Measurements from ENCODE around the gene PPP6R3. TPM values are rescaled to one million over a fixed set of nuclear protein-coding genes. Genes with fewer than 3 reads are reported as not detected.
A peak's percentile ranks its signal among the peaks of the same experiment; 100 is the strongest.

The PPP6R3 gene
- total and polyA plus RNA-seq, 5 donors from 2014 or later, result 46.7 to 172 (median 51.6) TPM

DNA sequence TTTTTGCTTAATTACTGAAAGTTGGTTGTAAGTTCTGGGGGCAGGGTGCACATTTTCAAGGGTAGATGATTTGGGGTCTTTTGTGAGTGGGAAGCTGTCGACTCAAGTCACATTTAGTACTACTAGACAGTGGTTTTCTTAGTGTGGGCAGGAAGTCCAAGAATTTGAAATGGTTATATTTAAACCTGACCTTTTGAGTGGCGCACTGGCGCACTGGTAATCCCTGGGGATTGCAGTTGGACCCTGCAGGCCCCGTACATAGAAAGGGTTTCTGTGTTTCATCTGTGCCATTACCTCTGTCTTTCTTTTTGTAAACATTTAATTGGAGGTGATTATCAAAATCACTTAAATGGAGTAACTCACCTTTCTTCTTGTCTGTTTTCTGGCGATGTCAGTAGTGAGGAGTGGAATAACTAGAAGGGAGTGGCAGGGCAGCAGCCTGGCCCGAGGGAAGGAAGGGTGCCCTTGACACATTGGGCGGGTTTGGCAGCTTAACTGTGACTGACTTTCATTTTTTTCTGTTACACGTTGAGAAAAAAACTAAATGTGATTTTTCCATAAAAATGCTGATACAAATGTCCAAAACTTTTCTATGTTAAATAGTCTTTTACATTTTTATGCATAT, 122.0 kb downstream of the PPP6R3 start:
- Histone ChIP-seq H3K9me3 (ENCODE audit: control insufficient read depth in 2 of 2, low read length in 2 of 2) (no peaks in the 10 kb centered on the region), H3K27ac (ENCODE audit: insufficient read depth, low read length, poor library complexity, severe bottlenecking) (no peak overlapping the region), H3K36me3 (ENCODE audit: control insufficient read depth, insufficient read depth, low read length) (peaks cover 86% of the 10 kb centered on the region), H3K4me1 (ENCODE audit: control insufficient read depth, insufficient read depth, low read length, poor library complexity, severe bottlenecking) (no peaks in the 10 kb centered on the region), H3K4me3 (ENCODE audit: low read depth, low read length) (no peak overlapping the region), H3K27me3 (ENCODE audit: control insufficient read depth, insufficient read depth, low read length) (no peaks in the 10 kb centered on the region)
- Mint-ChIP-seq H3K4me1 (peaks cover 0 to 26% (median 1%) of the 10 kb centered on the region in 4 donors), H3K9me3 (peaks cover 0 to 1% (median 0%) of the 10 kb centered on the region in 7 donors), H3K27me3 (no peaks in the 10 kb centered on the region), H3K4me3 (no peak overlapping the region), H3K27ac (no peak overlapping the region), H3K36me3 (peaks cover 49% of the 10 kb centered on the region)
- no peak for ATAC-seq (ENCODE audit: low read depth in 2 of 2)
- DNase-seq, result no peak

DNA sequence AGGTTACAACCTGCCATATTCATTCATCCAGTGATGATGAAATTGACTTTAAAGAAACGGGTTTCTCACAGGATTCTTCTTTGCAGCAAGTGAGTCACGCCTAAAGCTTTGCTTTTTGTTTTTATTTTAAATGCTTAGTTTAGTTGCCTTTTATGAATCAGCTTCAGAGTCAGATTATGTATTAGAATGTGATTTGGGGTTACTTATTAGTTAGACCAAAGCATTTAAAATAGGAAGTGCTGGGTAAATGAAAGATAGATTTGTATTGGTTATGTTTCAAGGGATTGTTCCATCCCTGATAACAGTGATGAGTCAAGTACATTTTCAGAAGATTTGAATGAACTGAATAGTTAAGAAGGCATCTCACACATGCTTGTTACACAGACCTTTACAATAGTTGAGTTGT, 122.5 kb downstream of the PPP6R3 start:
- no peaks in the 10 kb centered on the region for H3K27me3 Mint-ChIP-seq
- H3K4me1 Mint-ChIP-seq, result peaks cover 0 to 26% (median 1%) of the 10 kb centered on the region in 4 donors
- peak overlapping the region in 2 of 3 donors; percentile 42 to 64 for H3K27ac Mint-ChIP-seq
- H3K27ac ChIP-seq (ENCODE audit: insufficient read depth, low read length, poor library complexity, severe bottlenecking), result no peak overlapping the region
- H3K4me1 ChIP-seq (ENCODE audit: control insufficient read depth, insufficient read depth, low read length, poor library complexity, severe bottlenecking), result no peaks in the 10 kb centered on the region
- no peak overlapping the region for H3K4me3 ChIP-seq (ENCODE audit: low read depth, low read length)
- DNase-seq (no peak), ATAC-seq (ENCODE audit: low read depth in 2 of 2) (no peak)
- no peak overlapping the region for H3K4me3 Mint-ChIP-seq
- no peaks in the 10 kb centered on the region for H3K9me3 ChIP-seq (ENCODE audit: control insufficient read depth in 2 of 2, low read length in 2 of 2)
- H3K9me3 Mint-ChIP-seq, result peaks cover 0 to 1% (median 0%) of the 10 kb centered on the region in 7 donors
- peaks cover 86% of the 10 kb centered on the region for H3K36me3 ChIP-seq (ENCODE audit: control insufficient read depth, insufficient read depth, low read length)
- H3K36me3 Mint-ChIP-seq, result peaks cover 45% of the 10 kb centered on the region
- no peaks in the 10 kb centered on the region for H3K27me3 ChIP-seq (ENCODE audit: control insufficient read depth, insufficient read depth, low read length)

DNA sequence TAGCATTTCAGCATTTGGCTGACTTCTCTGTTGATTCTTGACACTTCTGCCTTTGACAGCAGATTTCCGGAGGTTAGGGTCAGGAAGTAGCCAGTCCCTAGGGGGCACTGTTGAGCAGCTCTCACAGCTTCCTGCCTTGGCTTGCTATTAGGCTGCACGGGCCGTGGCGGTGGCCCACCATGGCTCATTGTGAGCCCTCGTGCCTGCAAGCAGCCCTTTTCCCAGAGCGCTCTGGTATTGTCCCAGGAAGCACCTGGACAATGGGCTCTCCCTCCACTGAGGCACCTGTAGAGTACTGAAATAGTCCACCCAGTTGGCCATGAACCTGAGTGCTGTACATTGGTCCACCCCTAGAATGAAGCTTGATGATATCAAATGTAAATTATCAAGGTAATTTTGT, 123.5 kb downstream of the PPP6R3 start:
- ATAC-seq (ENCODE audit: low read depth in 2 of 2) (peak in 1 of 2 donors; percentile 34), DNase-seq (peak; percentile 11 to 65 (median 37))
- Mint-ChIP-seq H3K27ac (no peak overlapping the region), H3K4me1 (peaks cover 0 to 24% (median 2%) of the 10 kb centered on the region in 4 donors), H3K27me3 (no peaks in the 10 kb centered on the region), H3K36me3 (peaks cover 40% of the 10 kb centered on the region), H3K9me3 (peaks cover 0 to 1% (median 0%) of the 10 kb centered on the region in 7 donors), H3K4me3 (no peak overlapping the region)
- Histone ChIP-seq H3K36me3 (ENCODE audit: control insufficient read depth, insufficient read depth, low read length) (peaks cover 84% of the 10 kb centered on the region), H3K4me1 (ENCODE audit: control insufficient read depth, insufficient read depth, low read length, poor library complexity, severe bottlenecking) (no peaks in the 10 kb centered on the region), H3K4me3 (ENCODE audit: low read depth, low read length) (no peak overlapping the region), H3K9me3 (ENCODE audit: control insufficient read depth in 2 of 2, low read length in 2 of 2) (no peaks in the 10 kb centered on the region), H3K27me3 (ENCODE audit: control insufficient read depth, insufficient read depth, low read length) (no peaks in the 10 kb centered on the region), H3K27ac (ENCODE audit: insufficient read depth, low read length, poor library complexity, severe bottlenecking) (no peak overlapping the region)

DNA sequence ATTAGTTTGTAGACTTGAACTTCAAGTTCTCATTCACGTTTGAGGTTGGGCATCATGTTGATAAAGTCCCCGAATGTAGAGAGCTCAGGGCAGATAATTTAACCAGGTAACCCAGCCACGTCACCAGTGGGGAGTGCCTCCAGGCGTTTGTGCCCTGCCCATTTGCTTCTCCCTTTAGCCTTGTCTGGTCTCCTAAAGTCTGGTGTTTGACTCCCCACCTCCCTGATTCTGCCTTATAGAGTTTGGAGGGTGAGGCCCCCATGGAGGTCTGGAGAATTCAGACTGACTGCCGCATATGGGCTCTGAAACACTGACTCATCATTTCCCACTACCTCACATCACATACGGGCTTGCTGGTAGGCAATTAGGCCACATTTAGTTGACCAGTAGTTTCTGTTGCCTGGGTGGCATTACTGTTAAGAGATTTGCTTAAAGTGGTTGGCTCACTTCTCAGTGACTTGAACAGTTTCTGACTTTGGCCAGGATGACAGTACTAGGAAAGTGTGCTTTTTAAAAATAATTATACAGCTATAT, 124.5 kb downstream of the PPP6R3 start:
- DNase-seq (no peak), ATAC-seq (ENCODE audit: low read depth in 2 of 2) (no peak)
- H3K9me3 Mint-ChIP-seq, result peaks cover 0 to 1% (median 0%) of the 10 kb centered on the region in 7 donors
- H3K36me3 Mint-ChIP-seq, result peaks cover 38% of the 10 kb centered on the region
- H3K27ac Mint-ChIP-seq, result no peak overlapping the region
- H3K4me1 ChIP-seq (ENCODE audit: control insufficient read depth, insufficient read depth, low read length, poor library complexity, severe bottlenecking), result no peaks in the 10 kb centered on the region
- no peaks in the 10 kb centered on the region for H3K27me3 Mint-ChIP-seq
- no peaks in the 10 kb centered on the region for H3K9me3 ChIP-seq (ENCODE audit: control insufficient read depth in 2 of 2, low read length in 2 of 2)
- no peak overlapping the region for H3K27ac ChIP-seq (ENCODE audit: insufficient read depth, low read length, poor library complexity, severe bottlenecking)
- no peak overlapping the region for H3K4me3 ChIP-seq (ENCODE audit: low read depth, low read length)
- H3K4me1 Mint-ChIP-seq, result peaks cover 0 to 20% (median 4%) of the 10 kb centered on the region in 4 donors
- no peak overlapping the region for H3K4me3 Mint-ChIP-seq
- no peaks in the 10 kb centered on the region for H3K27me3 ChIP-seq (ENCODE audit: control insufficient read depth, insufficient read depth, low read length)
- H3K36me3 ChIP-seq (ENCODE audit: control insufficient read depth, insufficient read depth, low read length), result peaks cover 85% of the 10 kb centered on the region

DNA sequence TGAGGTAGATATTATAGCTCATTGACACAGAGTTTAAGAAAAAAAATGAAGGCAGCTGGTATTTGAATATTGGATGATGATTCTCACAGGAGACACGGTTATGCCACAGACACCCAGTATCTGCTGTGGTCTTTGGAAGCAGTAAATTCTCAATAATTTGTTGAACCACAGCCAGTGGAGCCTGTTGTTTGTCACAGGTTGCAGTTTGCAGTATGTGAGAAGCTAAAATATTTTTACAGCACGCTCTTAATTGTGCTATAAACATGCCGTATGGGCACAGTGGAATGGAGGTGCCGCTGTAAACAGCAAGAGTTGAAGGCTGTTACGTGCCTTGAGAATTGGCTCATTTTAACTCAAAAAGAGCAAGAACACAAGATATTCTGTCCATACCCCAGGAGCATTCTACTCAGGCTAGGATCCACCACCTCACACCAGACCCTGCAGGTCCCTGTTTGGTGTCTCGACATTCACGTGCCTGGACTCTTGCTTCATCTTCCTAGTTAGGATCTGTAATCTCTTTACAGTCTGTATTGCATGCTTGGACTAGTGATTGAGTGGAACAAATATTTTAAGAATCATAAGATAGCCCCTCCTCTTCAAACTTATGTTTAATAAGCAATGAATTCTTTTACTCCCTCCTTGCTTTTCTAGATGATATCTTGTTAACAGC, 129.1 kb downstream of the PPP6R3 start:
- Mint-ChIP-seq H3K9me3 (no peaks in the 10 kb centered on the region), H3K4me3 (no peak overlapping the region), H3K4me1 (peaks cover 0 to 4% (median 0%) of the 10 kb centered on the region in 4 donors), H3K36me3 (peaks cover 37% of the 10 kb centered on the region), H3K27me3 (no peaks in the 10 kb centered on the region), H3K27ac (no peak overlapping the region)
- Histone ChIP-seq H3K9me3 (ENCODE audit: control insufficient read depth in 2 of 2, low read length in 2 of 2) (no peaks in the 10 kb centered on the region), H3K36me3 (ENCODE audit: control insufficient read depth, insufficient read depth, low read length) (peaks cover 89% of the 10 kb centered on the region), H3K4me3 (ENCODE audit: low read depth, low read length) (no peak overlapping the region), H3K27me3 (ENCODE audit: control insufficient read depth, insufficient read depth, low read length) (no peaks in the 10 kb centered on the region), H3K4me1 (ENCODE audit: control insufficient read depth, insufficient read depth, low read length, poor library complexity, severe bottlenecking) (no peaks in the 10 kb centered on the region), H3K27ac (ENCODE audit: insufficient read depth, low read length, poor library complexity, severe bottlenecking) (no peak overlapping the region)
- no peak for ATAC-seq (ENCODE audit: low read depth in 2 of 2)
- no peak for DNase-seq

DNA sequence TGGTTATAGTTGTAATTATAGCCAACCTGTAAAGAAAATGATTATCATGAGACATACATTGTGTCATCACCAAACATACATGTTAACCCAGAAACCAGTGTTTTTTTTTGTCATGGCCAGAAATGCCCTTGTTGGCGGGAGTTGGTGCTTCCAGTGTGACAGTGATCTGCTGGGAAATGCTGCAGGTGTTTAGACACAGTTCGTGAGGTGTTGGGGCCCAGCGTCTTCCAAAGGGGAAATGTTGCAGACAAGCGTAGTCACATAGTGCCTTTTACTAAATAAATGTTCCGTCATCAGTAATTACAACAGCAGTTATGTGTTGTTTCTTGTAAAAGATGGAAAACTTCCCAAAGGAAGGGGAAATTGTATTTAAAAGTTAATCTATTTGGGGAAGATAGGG, 131.2 kb downstream of the PPP6R3 start:
- Histone ChIP-seq H3K36me3 (ENCODE audit: control insufficient read depth, insufficient read depth, low read length) (peaks cover 86% of the 10 kb centered on the region), H3K27ac (ENCODE audit: insufficient read depth, low read length, poor library complexity, severe bottlenecking) (no peak overlapping the region), H3K4me1 (ENCODE audit: control insufficient read depth, insufficient read depth, low read length, poor library complexity, severe bottlenecking) (no peaks in the 10 kb centered on the region), H3K9me3 (ENCODE audit: control insufficient read depth in 2 of 2, low read length in 2 of 2) (no peaks in the 10 kb centered on the region), H3K27me3 (ENCODE audit: control insufficient read depth, insufficient read depth, low read length) (no peaks in the 10 kb centered on the region), H3K4me3 (ENCODE audit: low read depth, low read length) (no peak overlapping the region)
- Mint-ChIP-seq H3K4me1 (peaks cover 0 to 4% (median 1%) of the 10 kb centered on the region in 4 donors), H3K36me3 (peaks cover 44% of the 10 kb centered on the region), H3K9me3 (no peaks in the 10 kb centered on the region), H3K4me3 (no peak overlapping the region), H3K27me3 (no peaks in the 10 kb centered on the region), H3K27ac (peak overlapping the region in 1 of 3 donors; percentile 13)
- DNase-seq, result no peak
- ATAC-seq (ENCODE audit: low read depth in 2 of 2), result no peak

DNA sequence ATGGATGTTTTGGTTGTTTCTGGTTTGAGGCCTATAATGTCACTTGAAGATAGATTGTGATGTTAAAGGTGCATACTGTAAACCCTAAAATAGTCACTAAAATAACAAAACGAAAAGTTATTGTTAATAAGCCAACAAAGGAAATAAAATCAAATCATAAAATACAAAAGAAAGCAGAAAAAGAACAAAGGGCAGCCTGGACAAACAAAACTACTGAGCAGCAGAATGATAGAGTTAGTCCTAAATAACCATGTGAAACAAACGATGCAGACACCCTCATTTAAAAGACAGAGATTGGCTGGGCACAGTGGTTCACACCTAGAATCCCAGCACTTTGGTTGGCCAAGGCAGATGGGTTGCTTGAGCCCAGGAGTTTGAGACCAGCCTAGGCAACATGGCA, 132.9 kb downstream of the PPP6R3 start:
- Mint-ChIP-seq H3K27me3 (no peaks in the 10 kb centered on the region), H3K36me3 (peaks cover 56% of the 10 kb centered on the region), H3K4me3 (no peak overlapping the region), H3K4me1 (peaks cover 0 to 10% (median 2%) of the 10 kb centered on the region in 4 donors), H3K27ac (peak overlapping the region in 1 of 3 donors; percentile 13), H3K9me3 (no peaks in the 10 kb centered on the region)
- Histone ChIP-seq H3K9me3 (ENCODE audit: control insufficient read depth in 2 of 2, low read length in 2 of 2) (no peaks in the 10 kb centered on the region), H3K36me3 (ENCODE audit: control insufficient read depth, insufficient read depth, low read length) (peaks cover 94% of the 10 kb centered on the region), H3K4me3 (ENCODE audit: low read depth, low read length) (no peak overlapping the region), H3K4me1 (ENCODE audit: control insufficient read depth, insufficient read depth, low read length, poor library complexity, severe bottlenecking) (no peaks in the 10 kb centered on the region), H3K27me3 (ENCODE audit: control insufficient read depth, insufficient read depth, low read length) (no peaks in the 10 kb centered on the region), H3K27ac (ENCODE audit: insufficient read depth, low read length, poor library complexity, severe bottlenecking) (no peak overlapping the region)
- ATAC-seq (ENCODE audit: low read depth in 2 of 2) (no peak), DNase-seq (no peak)
